ENCODE measurements around the gene TRPC4AP.

TRPC4AP gene

DNA sequence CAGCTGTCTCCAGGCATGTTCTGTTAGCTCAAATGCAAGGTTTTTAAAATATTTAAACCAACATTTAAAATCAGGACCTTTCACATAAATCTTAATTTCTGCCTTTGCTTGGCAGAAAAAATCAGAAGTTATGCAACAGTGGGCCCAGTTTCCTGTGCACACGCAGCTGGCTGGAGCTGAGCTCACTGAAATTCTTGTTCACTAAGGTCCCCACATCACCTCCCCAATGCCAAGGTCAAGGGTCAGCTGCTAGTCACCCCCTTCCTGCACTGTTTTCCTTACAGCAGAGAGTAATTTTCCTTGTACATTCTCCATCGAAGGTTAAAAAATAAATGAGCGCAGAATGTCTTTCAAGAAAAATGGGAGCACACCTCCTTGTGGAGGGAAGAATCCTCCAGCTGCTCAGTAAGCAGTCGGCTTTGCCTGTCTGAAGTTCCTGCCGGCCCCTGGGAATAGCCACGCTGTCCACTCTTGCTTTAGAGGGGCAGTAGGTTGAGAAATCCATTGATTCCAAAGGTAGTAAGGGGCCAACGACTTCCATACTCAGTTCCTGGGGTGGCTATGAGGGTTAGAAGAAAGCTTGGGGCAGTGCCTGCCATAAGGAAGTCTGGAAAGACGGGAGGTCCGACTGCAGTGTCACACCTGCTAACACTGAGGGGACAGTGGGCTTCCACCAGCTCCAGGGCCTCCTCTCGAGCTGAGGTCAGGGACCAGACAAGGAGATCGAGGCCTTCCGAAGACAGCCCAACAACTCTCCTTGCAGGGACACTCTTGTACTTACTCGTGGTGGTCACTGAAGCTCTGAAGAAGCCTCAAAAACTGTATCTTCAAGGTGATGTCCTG is 80.2 kb downstream of the TRPC4AP start:
- DNase-seq, result no peak

DNA sequence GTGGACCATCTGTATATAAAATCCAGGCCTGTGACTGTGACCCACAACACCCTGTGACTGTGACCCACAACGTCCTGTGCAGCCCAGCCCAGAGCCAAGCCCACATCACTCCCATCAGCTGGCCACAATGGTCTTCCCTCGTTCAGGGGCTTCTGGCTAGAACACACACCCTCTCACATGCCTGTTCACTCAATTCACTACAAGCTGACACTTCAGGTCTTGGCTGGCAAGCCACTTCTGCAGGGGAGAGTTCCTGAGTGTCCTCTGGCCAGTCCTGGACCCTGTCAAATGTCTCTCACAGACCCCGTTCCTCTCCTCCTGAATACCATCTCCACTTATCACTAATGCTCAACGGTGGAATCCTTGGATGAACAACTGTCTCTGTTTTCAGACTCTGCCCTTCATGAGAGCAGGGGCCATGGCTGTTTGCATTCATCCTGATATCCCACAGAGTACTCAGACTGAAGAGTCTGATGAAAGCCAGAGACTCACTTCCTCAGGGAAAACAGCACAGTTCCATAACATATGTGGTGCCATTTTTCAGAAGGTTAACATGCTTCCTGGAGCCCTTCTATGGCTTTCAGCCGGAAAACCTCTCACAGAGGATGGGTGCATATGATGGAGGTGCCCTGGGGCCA is 80.9 kb downstream of the TRPC4AP start:
- DNase-seq, result no peak

DNA sequence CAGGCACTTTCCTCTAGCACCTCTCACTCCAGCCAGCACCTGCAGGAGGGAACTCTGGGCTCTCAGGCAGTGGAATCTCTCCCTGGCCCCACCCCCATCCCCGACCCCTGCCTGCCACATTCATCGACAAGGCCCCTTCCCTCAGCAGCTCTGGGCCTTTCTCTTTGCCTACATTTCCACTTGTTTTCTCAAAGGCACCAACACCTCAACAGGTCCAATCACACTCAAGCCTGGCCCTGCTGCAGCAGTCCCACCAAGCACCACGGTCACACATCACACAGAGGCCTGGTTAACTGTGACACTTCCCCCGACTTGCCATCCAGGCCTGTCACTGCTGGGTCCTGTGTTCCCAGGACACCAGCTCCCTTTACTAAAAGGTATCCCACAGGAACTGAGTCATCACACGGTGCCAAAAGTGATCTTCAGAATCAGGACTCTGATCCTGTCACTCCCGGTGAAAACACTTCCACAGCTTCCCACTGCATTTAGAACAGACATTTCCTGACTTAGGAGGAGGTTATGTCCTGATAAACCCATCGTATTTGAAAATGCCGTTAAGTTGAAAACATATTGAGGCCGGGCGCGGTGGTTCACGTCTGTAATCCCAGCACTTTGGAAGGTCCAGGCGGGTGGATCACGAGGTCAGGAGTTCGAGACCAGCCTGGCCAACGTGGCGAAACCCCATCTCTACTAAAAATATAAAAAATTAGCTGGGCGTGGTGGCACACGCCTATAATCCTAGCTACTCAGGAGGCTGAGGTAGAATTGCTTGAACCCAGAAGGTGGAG is 82.0 kb downstream of the TRPC4AP start:
- DNase-seq, result no peak

DNA sequence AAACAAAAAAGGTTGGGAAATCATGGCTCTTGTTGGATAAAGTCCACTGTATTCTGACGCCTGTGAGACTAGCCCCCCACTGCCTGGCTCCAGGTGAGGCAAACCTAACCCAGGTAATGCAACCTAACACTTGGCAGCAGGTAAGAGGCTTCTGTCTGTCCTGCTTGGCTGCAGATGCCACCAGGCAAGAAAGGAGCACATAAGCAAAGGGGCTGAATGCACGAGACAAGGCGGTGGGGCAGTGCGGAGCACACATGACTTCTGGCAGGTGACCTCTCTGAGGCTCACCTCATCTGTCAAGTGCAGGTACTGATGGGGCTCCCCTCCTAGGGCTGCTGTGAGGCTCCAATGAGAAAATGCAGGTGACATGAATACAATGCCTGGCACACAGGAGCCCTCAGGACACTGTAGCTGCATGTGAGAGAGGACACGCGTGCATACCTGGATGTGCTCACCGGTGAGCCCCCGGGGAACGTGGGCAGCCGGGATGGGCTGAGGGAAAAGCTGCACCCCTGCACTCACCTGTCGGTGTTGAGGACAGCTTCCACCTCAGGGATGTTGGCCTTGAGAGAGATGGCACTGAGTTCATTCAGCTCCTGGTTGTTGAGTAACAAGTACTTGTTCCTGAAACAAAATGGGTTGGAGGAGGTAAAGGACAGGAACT is 82.8 kb downstream of the TRPC4AP start:
- DNase-seq, result no peak

DNA sequence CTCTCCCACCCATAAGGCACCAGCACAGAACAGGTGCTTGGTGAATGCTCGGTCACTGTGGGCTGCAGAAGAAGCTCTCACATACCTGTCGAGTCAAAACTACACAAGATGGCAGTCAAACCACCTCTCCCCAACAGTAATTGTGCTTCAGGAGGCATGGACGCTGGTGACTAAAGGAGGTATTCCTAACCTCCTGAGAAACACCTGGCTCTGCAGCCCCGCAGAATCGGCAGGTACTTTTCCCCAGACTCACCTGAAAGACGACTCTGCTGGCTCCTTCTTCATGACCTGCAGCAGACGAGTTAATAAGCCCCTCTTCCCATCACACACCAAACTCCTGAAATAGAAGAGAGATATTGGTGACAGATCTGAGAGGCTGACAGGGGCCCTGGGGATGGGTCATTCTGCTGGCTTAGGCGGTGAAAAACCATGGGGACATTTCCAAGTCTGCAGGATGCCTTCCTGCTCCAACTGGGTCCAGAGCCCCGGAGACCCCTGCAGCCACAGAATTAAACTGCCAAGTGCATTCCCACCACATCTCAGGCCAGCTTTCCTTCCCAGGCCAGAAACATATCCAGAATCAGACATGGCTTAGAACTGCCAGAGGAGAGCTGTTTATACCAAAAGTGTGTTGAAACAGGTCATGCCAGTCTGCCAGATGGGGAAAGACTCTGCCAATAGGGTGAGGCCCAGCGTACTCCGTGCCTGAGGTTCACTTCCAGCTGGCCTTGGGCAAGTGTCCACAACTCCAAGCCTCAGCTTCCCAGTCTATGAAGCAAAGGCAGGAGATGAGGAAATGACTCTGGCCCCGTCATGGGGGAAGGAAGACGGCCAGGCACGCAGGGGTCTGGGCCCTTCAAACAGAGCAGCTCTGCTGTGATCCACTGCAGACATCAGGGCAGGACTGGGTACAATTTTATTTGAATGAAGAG is 83.9 kb downstream of the TRPC4AP start:
- no peak for DNase-seq

DNA sequence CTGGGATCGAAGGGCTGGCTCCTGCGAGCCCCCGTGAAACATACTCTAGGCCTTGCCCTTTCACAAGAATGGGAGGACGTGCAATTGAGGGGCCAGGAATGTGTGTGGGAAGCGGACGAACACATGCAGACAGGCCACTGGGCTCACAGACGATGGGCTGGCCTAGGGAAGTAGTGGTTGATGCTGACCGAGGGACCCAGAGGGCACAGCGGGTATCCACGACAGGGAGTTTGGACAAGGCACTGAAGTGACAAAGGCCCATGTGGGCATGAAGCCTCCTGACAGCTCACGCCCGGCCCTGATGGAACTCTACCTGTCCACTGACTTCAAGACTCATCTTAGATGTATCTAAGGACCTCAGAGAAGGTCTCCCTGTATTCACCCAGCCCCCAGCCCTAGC is 84.7 kb downstream of the TRPC4AP start:
- no peak for DNase-seq

DNA sequence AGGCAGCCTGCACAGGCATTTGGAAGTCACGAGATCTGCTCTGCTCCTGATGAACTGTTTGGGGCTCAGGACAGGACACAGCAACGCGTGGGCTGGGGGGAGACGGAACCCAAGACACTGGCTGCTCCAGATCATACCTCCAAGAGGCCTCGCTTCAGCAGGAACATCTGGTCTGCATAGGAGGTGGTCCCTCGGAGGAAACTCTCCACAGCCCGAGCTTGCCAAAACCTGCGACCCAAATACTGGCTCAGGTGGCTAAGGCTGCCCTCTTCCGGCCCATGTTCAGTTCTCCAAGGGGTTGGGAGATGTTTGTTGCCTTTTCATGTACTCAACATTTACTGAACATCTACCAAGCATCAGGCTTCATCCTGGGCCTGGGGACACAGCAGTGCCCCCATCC is 85.2 kb downstream of the TRPC4AP start:
- no peak for DNase-seq

DNA sequence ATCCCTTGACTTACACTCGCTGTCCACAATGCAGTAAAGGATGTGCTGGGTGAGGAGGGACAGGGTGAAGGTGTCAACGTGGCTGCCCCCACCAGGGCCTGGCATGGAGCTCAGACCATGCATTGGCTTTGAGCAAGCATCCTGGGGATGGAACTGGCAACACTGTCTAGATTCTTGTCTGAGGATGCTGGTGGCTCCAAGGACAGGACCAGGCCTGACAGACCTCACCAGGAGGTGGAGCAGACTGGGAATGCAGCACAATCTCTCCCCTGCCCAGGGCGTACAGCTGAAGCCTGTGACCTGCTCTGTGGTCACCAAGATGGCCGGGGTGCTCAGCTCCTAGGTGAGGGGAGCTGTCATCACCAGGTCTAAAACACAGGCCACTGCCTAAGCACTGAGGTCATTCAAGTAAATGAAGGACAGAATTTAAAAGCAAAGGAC is 86.1 kb downstream of the TRPC4AP start:
- no peak for DNase-seq

DNA sequence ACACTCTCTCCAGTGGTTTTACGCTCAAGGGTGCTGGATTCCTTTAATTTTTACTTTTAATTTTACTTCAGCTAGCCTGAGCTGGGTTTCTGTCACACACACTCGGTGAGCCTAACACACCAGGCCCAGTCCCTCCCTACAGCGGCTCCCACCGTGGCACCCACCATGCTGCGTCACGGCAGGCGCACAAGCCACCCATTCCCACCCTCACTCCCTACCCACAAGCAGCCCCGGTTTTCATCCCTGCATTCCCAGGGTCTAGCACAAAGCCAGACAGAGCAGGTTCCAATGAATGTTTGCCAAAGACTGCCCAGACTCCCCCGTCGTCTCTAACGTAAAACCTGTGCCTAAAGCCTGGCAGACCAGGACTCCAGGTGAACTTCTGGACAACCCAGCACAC is 86.6 kb downstream of the TRPC4AP start:
- no peak for DNase-seq

DNA sequence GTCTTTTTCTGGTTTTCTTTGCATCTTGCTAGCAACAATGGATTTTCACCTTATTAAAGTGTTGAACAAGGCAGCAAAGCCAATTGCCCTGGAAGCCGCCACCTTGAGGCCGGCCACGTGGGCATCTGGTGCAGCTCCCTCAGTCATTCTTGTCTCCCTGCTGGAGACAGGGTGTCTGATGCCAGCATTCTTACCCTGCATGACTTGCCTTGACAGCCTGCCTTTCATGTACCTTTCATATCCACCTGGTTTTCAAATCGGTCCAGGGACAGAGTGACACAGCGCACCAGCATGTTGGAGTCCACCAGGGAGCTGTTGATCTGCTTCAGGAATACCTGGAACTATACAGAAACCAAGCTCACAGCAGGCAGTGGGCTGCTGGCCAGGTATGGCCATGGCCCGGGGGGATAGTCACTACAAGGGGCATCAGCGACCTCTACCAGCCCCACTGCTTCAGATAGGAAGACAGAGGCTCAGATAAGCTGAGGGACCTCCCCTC is 87.1 kb downstream of the TRPC4AP start:
- no peak for DNase-seq

DNA sequence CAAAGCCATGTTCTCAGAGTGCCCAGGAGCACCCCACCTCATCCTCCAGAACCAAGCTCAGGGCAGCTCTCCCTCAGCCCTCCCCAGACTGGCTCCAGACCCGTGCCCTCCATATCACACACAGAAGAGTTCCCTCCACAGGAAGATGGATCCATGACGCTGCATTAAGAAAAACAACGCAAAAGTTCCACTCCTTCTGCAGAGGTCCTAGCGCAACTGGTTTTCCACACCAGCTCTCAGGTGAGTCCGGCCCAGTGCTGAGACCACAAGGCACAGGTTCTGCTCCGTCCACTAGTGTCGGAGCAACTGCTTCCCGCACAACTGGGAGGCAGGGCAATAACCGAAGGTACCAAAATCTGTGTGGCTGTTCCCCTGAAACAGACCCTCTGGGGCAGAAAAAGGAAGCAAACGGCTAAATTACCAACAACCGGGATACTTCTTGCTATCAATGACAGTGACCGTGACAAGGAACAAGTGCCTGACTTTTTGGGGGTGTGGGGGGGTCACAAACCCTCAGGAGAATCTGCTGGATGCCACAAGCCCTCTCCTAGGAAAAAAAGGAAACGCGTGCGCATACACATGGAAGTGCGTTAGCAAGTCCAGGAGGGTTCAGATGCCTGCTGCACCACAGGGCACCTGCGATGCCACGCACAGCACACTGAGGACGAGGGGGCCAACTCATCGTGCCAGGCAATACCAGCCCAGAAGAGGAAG is 87.7 kb downstream of the TRPC4AP start:
- DNase-seq, result no peak

DNA sequence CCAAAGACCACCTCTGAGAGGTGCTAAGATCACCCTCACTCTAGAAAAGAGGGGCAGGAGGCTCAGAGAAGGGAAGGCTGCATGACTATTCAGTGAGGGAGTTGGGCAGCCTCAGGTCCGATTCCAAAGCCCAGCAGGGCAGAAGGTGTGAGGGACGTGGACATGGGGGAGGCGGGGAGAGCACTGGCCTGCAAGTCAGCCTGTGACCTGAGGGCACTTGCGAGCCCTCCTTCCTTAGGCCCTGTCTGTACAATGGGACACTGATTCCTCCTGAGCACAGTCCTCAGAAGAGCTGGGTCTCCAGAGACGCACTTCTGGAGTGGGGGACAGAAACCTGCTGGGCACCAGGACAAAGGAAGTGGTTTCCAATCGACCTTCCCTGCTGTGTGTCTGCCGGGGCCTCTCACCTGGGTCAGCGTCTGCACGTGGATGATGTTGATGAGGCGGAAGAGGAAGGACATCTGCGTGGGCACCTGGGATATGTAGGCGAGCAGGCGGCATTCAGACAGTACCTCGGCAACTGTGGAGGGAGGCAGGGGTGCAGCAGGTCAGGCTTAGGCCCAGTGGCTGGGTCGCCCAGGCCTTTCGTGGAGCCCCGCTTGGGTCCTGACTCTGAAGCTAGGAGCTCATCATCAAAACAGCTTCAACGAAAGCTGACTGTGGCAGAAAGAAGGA is 88.4 kb downstream of the TRPC4AP start:
- no peak for DNase-seq

DNA sequence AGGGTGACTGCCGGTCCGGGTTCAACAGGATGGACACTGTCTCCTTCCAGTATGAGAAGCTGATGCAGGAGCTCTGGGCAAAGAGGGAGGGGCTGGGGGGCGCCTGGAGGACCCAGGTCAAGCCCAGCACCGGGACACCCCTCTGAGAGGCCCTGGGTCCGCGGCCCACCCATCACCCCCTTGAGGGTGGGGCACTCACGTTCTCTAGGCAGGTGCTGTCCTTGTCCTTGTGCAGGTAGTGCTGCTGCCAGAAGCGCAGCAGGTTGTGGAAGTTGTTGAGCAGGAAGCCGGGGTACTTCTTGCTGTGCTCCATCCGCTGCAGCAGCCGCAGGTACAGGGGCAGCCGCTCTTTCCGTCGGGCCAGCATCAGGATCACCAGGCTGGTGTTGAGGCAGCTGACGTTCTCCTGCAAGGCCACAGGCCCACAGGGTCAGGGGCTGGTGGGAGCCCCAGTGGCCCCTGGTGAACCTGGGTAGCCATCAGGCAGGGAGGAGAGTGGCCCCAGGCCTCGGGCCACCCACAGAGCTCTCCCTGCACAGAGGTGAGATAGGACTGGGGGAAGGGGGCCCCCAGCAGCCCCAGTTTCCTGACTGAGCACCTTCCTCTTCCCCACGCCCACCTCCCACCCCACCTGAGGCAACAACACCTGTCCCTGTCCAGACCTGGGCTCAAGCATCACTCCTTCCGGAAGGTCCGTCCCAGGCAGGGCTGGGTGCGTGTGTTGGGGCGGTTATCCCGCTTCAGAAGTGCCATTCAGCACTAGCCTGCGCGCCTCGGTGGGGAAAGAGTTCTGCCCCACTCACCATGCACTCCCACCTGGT is 89.2 kb downstream of the TRPC4AP start:
- DNase-seq, result no peak

DNA sequence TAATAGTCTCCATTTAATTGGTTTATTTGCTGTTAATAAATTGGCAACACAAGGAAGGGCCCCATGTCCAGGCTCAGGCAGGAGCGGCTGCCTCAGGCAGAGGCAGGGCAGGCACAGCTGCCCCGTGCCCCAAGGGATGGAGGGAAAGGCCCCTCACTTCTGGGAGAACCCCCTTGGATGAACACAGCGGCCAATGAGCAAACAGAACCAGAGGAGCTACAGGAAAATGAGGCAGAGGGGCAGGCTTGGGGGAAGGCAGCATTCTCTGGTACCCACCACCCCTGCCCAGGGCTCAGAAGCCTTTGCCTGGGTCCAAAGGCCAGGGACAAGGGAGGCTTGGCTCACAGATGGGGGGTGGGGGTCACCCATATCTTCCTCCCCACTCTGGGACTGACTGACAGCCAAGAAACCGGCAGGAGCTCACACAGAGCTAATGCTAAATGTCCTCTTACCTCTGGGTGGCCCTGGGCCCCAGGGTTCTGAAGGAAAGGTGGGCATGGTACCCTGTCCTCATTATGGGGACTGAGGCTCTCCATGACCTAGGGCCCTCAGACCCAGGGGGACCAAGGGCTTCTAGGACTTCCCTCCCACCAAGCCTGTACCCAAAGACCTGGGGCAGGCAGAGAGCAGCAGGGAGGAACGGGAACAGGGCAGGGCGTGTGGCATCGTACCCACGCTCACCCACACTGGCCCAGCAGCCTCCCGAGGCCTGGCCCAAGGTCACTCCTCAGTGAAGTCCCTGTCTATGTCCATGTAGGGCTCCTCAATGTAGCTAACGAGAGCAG is 90.0 kb downstream of the TRPC4AP start:
- DNase-seq, result no peak

DNA sequence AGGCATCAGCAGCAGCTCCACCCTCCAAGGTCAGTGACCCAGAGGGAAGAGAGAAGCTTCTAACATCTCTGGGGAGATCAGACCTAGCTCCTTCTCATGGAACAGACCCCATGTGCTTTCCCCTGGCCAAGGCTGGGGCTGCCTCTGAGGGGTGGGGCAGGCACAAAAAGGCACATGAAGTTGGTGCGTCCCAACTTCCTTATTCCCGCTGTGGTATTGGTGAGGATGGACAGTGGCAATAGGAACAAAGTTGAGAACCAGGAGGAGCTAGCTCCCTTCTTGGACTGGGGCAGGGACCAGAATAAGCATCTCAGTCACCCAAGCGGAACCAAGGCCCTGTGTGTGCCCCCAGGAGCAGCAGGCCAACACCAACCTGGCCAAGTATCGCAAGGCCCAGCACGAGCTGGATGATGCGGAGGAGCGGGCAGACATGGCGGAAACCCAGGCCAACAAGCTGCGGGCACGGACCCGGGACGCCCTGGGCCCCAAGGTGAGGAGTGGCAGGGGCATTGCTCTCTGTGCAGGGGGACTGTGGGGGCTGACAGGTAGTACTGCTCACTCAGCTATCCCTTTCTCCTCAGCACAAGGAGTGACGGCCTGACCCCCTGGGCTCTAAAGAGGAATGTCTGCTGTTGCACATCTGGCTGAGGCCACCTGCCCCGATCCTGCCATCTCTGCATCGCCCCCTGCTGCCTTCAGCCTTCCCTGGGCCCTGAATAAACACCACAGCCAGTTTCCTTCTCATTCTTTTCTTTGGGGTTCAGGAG is 90.8 kb downstream of the TRPC4AP start:
- no peak for DNase-seq

DNA sequence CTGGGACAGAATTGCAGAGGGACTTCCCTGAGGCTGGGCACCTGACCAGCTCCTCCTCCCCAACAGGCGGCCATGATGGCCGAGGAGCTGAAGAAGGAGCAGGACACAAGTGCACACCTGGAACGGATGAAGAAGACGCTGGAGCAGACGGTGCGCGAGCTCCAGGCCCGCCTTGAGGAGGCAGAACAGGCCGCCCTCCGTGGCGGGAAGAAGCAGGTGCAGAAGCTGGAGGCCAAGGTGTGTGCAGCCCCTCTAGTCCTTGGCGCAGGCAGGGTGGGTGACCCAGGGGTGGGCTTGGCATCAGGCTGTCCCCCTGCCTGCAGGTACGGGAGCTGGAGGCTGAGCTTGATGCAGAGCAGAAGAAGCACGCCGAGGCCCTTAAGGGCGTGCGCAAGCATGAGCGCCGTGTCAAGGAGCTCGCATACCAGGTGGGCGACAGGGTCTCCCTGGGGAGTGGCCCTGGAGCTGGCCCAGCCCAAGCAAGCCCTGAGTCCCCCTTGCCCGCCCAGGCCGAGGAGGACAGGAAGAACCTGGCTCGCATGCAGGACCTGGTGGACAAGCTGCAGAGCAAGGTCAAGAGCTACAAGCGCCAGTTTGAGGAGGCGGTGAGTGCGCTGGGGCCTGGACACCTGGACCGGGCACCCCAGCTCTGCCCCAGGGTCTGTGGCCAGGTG is 91.5 kb downstream of the TRPC4AP start:
- no peak for DNase-seq

DNA sequence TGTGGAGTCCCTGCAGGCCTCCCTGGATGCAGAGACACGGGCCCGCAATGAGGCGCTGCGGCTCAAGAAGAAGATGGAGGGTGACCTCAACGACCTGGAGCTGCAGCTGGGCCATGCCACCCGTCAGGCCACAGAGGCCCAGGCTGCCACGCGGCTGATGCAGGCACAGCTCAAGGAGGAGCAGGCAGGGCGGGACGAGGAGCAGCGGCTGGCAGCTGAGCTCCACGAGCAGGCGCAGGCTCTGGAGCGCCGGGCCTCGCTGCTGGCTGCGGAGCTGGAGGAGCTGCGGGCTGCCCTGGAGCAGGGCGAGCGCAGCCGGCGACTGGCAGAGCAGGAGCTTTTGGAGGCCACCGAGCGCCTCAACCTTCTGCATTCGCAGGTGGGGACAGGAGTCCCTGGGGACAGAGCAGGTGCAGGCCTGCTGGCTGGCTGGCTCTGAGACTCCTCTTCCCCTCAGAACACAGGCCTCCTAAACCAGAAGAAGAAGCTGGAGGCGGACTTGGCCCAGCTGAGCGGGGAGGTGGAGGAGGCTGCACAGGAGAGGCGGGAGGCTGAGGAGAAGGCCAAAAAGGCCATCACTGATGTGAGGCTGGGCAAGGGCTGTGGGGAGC is 92.2 kb downstream of the TRPC4AP start:
- no peak for DNase-seq
